ENCODE measurements around the gene CDC42EP1.
A peak's percentile ranks its signal among the peaks of the same experiment; 100 is the strongest.
"Not testable (repeated sequence)": the region's sequence is repeated elsewhere in the genome, so short reads cannot be mapped to it uniquely, and the experiment has no call there.

Gene CDC42EP1

DNA sequence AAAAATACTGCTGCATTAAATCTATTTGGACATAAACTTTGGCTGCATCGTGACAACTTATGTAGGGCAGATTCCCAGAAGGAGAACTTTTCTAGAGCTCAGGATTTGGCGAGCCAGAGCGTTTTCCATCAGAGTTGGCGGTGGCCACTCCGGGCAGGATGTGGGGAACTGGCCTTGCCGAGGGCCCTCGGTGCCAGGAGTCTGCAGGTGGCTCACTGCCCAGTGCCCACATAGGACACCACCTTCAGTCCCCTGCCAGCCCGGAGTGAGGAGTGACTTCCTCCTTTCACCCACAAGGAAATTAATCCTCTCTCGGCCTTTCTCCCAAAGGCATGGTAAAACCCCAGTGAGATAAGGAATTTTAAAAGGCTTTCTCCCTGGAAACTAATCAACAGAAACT lies 21.2 kb downstream of the CDC42EP1 start:
- DNase-seq (ENCODE audit: low read depth in 2 of 2): no peak

DNA sequence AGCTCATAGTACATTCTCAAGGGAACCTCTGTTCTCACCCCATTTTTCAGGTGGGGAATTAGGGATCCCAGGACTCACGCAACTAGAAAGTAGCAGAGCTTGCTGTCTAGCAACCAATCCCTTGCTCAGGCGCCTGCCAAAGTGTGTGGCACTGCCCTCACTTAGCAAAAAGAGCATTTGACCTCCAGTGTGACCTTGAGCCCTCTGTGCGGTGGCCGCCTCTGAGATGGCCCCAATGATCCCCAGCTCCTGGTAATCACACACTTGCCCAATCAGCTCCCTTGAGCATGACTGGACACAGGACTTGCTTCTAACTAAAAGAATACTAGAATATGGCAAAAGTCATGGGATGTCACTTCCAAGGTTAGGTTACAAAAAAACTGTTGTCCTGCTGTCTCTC lies 22.2 kb downstream of the CDC42EP1 start:
- no peak for DNase-seq (ENCODE audit: low read depth in 2 of 2)

DNA sequence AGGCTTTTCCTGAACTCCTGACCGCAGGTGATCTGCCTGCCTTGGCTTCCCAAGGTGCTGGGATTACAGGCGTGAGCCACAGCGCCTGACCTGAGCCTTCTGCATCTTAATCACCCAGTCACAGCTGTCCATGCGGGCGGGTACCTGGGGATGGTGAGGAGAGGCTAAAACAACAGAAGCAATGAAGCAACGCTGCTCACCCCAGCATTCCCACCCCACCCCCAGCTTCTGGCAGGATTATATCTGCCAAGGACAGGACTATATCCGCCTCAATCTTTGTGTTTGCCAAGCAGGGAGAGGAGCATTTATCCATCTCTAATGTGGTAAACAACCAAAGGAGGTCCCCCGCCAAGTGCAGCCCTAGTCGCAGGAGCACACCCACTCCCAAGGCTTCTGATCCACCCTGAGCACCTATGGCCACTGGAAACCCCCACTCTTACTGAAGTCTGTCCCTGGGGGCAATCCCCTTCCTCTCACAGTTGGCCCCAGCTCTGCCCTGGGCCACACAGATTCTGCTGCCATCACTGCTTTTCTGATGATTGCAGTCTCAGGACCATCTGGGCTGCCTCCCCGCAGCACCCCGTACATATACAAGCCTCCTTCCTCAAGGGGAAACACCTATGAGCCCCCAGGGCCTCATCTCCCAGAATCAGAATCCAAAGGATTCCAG lies 28.4 kb downstream of the CDC42EP1 start:
- no peak for DNase-seq (ENCODE audit: low read depth in 2 of 2)

DNA sequence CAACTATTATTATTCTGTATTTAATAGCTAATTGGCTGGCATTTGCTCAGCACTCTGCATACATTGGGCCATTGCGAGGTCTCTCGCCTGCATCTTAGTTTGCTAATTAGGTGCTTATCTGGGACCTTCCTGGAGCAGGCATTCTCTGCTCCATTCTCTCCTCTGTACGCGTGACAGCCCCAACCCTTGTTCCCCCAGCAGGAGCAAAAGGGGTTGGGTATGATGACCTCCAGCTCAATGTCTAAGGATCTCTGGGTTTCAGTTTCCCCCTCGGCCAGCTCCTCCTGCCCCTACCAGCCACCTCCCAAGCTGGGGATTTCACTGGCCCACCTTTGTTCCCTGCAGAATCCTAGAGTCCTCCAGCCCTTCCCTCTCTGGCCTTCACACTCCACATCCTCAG lies 29.4 kb downstream of the CDC42EP1 start:
- no peak for DNase-seq (ENCODE audit: low read depth in 2 of 2)

DNA sequence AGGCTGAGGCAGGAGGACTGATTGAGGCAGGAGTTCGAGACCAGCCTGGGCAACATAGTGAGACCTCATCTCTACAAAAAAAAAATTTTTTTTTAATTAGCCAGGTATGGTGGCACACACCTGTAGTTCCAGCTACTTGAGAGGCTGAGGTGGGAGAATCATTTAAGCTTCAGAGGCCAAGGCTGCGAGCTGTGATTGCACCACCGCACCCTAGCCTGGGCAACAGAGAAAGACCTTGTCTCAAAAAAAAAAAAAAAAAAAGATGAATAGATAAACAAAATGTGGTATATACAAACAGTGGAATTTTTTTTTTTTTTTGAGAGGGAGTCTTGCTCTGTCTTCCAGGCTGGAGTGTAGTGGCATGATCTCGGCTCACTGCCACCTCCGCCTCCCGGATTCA lies 30.8 kb downstream of the CDC42EP1 start:
- DNase-seq (ENCODE audit: low read depth in 2 of 2): not testable (repeated sequence)

DNA sequence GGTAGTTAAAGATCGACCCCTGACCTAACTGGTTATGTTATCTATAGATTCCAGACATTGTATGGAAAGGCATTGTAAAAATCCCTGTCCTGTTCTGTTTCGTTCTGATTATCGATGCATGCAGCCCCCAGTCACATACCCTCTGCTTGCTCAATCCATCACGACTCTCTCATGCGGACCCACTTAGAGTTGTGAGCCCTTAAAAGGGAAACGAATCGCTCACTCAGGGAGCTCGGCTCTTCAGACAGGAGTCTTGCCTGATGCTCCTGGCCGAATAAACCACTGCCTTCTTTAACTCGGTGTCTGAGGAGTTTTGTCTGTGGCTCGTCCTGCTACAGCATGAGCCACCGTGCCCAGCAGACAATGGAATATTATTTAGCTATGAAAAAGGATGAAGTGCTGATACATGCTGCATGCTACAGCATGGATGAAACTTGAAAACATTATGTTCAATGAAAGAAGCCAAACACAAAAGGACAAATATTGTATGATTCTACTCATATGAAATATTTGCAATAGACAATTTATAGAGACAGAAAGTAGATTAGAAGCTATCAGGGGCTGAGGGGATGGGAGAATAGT lies 31.6 kb downstream of the CDC42EP1 start:
- no peak for DNase-seq (ENCODE audit: low read depth in 2 of 2)

DNA sequence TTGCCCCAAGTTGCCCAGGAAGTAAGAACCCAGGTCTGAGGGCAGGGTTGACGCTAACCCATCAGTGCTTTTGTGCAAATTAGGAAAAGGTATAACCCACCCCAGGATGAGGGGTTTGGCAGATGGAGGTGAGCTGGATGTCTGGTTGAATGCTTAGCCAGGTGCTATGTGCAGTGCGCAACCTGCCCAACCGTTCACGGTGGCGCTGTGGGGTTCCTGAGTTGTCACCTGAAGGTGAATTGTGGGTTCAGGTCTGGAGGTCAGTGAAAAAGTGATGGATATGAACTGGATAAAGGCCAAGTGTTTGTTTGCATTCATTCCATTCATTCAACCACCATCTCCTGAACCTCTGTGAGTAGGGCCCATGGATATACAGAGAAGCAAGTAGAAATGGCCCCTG lies 34.0 kb downstream of the CDC42EP1 start:
- no peak for DNase-seq (ENCODE audit: low read depth in 2 of 2)

DNA sequence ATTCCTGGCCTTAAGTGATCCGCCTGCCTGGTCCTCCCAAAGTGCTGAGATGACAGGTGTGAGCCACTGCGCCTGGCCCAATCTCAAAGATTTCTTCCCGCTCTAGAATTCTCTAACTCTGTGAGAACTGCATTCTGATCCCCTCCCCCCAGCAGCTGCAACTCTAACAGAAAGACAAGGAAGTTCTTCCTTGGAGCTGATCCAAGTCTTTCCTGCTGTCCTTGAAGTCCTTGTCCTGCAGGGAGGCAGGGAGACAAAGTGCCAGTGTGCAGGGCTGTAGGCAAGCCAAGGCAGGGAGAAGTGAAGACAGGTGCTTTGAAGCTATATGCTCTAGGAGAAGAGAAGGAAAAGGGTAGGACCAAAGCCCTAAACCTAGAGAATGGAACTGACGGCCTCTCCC lies 38.9 kb downstream of the CDC42EP1 start:
- DNase-seq (ENCODE audit: low read depth in 2 of 2): no peak

DNA sequence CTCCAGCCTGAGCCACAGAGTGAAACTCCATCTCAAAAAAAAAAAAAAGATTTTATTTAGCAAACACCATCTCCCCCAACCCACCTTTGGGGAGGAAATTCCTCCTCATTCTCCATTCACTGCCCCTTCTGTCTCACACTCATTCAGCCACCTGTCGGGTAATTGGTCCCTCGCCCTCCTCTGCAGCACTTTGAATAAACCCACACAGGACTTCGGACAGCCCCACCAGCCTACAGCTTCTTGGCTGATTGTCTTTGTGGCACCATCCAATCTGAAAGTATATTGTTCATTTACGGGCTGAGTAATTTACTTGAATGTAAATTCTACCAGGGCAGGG lies 40.9 kb downstream of the CDC42EP1 start:
- DNase-seq (ENCODE audit: low read depth in 2 of 2): no peak

DNA sequence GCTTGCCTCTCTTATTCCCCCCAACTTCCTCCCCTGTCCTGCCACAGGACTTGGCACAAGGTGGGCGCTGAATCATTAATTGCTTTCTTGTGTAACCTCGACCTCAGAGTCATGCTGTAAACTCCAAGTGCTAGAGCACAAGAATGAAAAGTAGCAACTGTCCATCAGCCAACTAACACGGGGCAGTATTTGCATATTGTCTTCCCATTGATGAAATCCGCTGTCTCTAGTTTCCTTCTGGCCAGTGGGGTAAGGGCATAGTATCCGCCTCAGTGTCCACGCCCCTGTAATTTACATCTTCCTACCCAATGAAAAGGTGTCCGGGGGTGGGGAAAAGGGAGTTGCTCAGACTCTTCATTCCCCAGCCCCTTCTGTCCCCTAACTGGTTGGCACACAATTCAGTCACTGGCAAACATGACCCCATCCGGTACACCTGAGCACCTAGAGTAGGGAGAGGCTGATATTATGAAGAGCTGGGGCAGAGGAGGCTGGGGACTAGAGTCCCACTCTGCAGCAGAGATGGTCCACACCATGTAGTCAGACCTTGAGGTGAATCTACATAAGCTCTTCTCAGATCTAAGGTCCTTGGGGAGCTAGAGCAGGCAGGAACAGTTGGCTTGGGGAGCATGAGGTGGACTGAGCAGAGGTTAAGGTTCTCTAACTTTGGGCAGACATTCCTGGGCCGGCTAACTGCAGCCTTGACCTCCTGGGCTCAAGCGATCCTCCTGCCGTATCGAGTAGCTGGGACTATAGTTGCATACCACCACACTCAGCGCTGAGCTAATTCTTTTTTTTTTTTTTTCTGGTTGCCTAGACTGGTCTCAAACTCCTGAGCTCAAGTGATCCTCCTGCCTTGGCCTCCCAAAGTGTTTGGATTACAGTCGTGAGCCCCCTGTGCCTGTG lies 41.5 kb downstream of the CDC42EP1 start:
- no peak for DNase-seq (ENCODE audit: low read depth in 2 of 2)

DNA sequence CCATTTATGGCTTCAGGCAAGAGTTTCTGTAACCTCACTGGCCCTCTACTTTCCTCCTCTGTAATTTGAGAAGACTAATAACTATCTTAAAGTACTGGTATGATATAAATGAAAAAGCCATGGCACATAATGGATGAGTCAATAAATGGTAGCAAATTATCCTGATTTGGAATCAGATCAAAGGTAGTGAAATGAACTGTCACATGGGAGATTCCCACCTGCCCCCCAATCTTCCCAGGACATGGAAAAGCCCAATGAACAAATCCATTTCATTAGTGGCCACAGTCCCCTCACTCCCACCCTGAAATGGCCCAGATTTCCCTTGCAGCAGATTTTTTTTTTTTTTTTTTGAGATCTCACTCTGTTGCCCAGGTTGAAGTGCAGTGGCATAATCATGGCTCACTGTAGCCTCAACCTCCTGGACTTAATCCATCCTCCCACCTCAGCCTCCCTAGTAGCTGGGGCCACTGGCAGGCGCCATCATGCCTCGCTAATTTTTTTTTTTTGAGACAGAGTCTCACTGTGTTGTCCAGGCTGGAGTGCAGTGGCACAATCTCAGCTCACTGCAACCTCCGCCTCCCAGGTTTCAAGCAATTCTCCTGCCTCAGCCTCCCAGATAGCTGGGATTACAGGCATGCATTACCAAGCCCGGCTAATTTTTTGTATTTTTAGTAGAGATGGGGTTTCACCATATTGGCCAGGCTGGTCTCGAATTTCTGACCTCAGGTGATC lies 42.4 kb downstream of the CDC42EP1 start:
- not testable (repeated sequence) for DNase-seq (ENCODE audit: low read depth in 2 of 2)

DNA sequence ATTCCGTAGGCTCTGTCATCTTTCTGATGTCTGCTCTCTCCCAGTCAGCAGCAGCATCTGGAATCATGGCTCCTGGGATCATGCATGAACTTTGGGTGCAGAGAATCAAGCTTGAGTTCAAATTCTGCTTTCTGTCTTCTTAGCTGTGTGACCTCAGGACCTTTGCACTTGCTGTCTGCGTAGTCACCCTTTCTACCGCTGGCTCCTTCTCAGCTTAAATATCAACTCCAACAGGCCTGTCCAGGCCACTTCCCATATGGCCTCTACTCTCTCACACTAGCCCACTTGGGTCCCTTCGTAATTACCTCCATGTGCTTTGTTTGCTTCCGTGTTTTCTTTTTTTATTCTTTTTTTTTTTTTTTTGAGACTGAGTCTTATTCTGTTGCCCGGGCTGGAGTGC lies 43.8 kb downstream of the CDC42EP1 start:
- no peak for DNase-seq (ENCODE audit: low read depth in 2 of 2)

DNA sequence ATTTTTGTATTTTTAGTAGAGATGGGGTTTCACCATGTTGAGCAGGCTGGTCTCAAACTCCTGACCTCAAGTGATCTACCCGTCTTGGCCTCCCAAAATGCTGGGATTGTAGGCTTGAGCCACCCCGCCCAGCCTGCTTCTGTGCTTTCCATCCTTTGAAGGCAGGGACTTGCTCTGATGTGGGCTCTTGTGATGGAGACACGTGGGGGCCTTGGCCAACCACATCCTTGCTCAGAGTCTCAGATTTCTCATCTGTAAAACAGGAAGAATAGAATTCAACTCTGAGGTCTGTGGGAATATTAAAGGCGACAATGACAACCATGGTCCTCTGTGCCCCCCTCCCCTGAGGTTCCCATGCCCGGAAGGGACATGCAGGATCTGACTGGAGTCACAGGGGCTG lies 44.6 kb downstream of the CDC42EP1 start:
- DNase-seq (ENCODE audit: low read depth in 2 of 2): peak in 1 of 2 donors; percentile 20

DNA sequence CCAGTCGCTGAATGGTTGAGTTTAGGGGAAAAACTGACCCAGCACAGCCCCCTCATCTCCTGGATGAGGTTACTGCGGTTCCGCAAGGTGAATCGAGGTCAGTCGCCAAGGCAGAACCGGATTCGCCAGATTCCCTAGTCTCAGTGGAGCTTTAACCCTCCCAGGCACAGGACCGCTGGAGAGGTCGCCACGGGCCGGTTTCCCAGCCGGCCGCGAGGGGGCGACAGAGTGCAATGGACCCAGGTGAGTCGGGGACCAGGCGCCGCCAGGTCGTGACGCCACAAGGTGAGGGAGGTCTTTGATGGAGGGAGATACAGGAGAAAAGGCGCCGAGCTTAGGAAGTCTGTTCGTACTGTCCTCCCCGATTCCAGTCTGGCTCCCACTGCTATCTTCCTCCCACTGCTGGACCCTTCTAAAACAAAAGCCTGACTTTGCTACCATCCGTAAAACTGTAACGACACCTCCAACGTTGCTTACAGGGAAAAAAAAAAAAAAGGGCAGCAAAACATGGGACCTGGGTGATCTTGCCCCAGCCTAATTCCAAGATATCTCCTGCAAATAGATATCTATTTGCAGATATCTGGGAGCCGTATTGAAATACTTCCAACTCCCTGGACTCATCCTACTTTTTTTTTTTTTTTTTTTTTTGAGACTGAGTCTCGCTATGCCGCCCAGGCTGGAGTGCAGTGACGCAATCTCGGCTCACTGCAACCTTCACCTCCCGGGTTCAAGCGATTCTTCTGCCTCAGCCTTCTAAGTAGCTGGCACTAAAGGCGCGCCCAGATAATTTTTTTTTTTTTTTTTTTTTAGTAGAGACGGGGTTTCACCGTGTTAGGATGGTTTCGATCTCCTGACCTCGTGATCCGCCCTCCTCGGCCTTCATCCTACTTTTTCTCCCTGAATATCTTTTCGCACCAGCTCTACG lies 47.0 kb downstream of the CDC42EP1 start:
- DNase-seq (ENCODE audit: low read depth in 2 of 2): peak; percentile 74 to 79

DNA sequence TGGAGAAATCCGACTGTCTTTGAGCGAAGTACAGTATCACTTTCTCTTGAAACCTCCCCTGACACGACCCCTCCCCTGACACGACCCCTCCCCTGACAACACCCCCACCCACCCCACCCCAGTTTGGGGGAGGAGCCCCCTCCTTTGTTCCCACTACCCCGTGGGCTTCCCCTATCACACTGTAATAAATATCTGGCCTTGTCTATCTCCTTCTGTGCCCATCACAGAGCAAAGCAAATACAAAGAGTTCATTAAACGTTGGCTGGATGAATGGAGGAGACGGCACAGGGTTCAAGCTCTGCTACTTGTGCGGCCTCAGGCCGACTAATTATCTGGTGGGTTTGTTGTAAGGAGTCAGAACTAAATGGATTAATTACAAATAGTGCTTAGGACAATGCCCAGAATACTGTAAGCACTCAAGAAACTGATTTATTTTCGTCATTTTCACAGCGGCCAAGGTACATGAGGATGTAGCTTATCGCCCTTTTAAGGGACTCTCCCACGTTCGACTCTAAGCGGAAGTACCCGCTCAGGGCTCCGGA lies 47.7 kb downstream of the CDC42EP1 start:
- no peak for DNase-seq (ENCODE audit: low read depth in 2 of 2)

DNA sequence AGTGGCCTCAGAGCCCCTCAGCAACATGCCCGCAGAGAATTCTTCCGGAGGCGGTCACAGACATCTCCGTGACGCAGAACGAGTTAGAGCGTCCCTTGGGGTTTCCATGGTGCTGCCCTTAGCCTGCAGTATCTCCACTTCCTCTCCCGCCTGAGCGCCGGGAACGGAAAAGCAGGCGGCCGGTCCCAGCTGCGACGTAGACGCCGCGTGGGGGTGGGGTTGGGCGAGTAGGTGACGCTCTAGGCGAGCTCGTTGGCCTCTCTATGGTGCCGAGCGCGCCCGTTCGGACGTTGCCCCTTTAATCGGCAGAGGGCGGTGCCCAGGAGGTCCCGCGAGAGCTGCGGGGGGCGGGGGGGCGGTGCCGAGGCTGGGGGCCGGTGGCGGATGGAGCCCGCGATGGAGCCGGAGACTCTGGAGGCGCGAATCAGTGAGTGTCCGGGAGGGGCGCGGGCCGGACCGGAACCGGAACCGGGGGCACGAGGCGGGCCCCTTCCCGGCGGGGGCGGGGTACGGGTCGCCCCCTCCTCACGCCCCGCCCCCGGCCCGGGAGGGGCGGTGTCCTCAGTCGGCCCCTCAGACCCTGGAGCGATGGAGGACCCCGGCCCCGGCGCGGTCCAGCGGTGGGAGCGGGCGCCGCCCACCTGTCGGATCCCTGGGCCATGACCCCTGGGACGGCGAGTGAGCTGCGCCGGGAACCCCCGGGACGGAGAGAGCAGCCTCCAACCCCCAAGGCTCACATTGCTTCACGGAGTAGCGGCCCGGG lies 48.4 kb downstream of the CDC42EP1 start, which contains the start of gene GGA1:
Gene GGA1 (plus strand): TSS at position 358 of the 763 bp plus-strand sequence. CDS start 27 bp downstream, at position 385.
- DNase-seq (ENCODE audit: low read depth in 2 of 2): peak; percentile 93

DNA sequence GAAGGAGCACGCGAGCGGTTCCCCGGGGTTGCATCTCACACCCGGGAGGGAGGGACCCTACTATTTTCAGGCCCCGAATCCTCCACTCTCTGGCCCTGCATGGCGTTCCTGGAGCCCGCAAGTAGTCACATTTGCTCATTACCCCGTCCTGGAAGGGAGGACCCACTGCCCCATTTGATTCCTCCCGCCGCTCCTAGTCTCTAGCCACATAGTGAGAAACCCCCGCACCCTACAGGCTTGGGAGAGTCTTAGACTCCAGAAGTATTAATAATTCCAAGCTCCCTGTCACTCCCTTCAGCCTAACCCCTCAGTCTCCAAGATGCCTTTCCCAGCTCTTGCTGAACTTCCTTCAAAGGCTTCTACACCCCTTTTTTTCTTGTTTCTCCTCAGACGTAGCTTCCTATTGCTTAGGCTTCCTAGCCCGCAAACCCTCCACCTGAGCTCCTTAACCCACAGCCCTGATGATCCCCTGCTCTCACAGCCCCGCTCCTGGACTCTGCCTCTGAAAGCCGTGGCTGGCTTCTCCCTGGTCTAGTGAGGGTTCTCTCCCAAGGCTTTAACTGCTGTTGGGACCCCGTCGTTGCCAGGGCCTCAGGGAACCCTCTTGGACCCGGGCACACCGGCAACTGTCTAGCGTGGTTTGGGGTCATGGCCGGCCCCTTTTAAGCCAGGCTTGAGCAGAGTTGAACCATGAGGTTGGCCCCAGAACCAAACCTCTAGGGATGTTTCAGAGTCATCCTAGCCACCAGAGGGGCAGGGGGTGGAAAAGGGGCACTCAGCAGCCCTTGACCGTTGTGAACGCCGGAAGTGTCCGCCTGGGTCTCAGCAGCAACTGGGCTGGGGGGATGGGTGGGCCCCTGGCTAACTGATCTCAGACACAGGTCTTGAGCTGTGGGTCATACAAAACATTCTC lies 49.2 kb downstream of the CDC42EP1 start:
- DNase-seq (ENCODE audit: low read depth in 2 of 2): no peak

DNA sequence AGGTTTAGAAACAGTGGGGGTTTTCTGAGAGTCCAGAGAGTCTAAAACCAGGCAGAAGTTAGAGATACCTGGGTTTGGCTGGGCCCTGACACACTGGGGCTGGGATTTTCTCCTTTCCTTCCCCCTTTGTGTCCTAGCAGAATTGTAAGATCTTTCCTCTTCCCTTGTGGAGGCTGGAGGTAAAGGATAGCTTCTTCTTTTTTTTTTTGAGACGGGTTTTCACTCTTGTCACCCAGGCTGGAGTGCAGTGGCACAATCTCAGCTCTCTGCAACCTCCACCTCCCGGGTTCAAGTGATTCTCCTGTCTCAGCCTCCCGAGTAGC lies 49.8 kb downstream of the CDC42EP1 start:
- DNase-seq (ENCODE audit: low read depth in 2 of 2): not testable (repeated sequence)

Data from stimulated activated CD8-positive, alpha-beta memory T cell treated with anti-CD3 and anti-CD28 coated beads, Interleukin-15, amount 100 ng/mL, for 4 hours (primary cell).